Measurements from ENCODE around the gene C1QB.
A peak's percentile ranks its signal among the peaks of the same experiment; 100 is the strongest.

DNA sequence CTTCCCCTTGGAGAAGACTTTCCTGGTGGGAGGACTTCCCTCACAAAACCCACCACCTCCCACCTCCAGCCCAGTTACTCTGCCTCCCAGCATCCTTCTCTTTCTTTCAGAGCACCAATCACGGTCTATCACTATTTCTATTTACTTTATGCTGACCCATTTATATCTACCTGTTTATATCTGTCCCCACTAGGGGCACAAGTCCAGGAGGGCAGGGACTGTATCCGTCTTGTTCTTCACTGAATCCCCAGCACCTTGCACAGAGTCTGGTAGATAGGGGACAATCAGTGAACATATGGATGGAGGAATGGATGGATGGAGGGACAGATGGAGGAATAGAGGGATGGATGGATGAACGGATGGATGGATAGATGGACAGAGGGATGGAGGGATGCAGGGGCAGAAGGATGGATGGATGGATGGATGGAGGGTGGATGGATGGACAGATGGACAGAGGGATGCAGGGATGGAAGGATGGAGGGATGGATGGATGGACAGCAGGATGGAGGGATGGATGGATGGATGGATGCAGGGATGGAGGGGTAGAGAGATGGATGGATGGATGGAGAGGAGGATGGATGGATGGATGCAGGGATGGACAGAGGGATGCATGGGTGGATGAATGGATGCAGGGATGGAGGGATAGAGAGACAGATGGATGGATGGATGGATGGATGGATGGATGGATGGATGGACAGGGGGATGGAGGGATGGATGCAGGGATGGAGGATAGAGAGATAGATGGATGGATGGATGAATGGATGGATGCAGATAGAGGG, 5.5 kb downstream of the C1QB start:
- TF ChIP-seq, protein P1, sequence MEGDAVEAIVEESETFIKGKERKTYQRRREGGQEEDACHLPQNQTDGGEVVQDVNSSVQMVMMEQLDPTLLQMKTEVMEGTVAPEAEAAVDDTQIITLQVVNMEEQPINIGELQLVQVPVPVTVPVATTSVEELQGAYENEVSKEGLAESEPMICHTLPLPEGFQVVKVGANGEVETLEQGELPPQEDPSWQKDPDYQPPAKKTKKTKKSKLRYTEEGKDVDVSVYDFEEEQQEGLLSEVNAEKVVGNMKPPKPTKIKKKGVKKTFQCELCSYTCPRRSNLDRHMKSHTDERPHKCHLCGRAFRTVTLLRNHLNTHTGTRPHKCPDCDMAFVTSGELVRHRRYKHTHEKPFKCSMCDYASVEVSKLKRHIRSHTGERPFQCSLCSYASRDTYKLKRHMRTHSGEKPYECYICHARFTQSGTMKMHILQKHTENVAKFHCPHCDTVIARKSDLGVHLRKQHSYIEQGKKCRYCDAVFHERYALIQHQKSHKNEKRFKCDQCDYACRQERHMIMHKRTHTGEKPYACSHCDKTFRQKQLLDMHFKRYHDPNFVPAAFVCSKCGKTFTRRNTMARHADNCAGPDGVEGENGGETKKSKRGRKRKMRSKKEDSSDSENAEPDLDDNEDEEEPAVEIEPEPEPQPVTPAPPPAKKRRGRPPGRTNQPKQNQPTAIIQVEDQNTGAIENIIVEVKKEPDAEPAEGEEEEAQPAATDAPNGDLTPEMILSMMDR (optimal IDR thresholded peaks at IDR 0.05 in 1 of 3, IDR thresholded peaks at IDR 0.05 in 1 of 3, conservative IDR thresholded peaks at IDR 0.05 in 1 of 3; ENCODE audit: extremely low read depth in 1 of 3, insufficient read depth in 2 of 3, low read length in 3 of 3) = peak in 1 of 3 experiments; percentile 17
- no peak for TF ChIP-seq EZH2 (IDR thresholded peaks at IDR 0.05; ENCODE audit: low read length)

Measured in keratinocyte (primary cell).